Tibial nerve (tissue), 4 donors: ENCODE data around the gene DEFB125.

Experiments
- CTCF ChIP-seq, 5 experiments: fragments of 200-600 bp in 3 of 5; fragments of 450-650 bp in 2 of 5; sonication (generic) in 3 of 5; IDR thresholded peaks; one replicate each; pipeline ENCODE4 v1.5.1; 2016 to 2019; ENCODE audit warnings: antibody characterized with exemption in 5 of 5, mild to moderate bottlenecking in 3 of 5, moderate library complexity in 2 of 5
- EP300 ChIP-seq, 2 donors: sonication (generic); formaldehyde crosslinking; IDR thresholded peaks; one replicate each; pipeline ENCODE4 v1.6.1; 2017; ENCODE audit warnings: antibody characterized with exemption in 2 of 2, mild to moderate bottlenecking in 1 of 2

- TF ChIP-seq CTCF (IDR thresholded peaks at IDR 0.05) (no peak), EP300 (IDR thresholded peaks at IDR 0.05) (no peak)
Measured at GRCh38 chr20:101975-102374, 14.5 kb downstream of the DEFB125 start.
